Stimulated activated CD4-positive, alpha-beta T cell treated with anti-CD3 and anti-CD28 coated beads, Interleukin-4, amount 100 ng/mL, for 48 hours (primary cell): Measurements from ENCODE around the gene WASF1.
"Not testable (repeated sequence)": the region's sequence is repeated elsewhere in the genome, so short reads cannot be mapped to it uniquely, and the experiment has no call there.

Source experiments
- DNase-seq, 2 donors: peaks; one replicate each; pipeline ENCODE4 v3.0.0-alpha.2; 2020; ENCODE audit warnings: low read depth in 2 of 2

Gene WASF1

GRCh38 chr6:110089323-110089722, 90.1 kb downstream of the WASF1 start:
- no peak for DNase-seq

- DNase-seq = no peak
Measured at GRCh38 chr6:110085285-110085684, 94.2 kb downstream of the WASF1 start.

GRCh38 chr6:110083875-110084585, 95.4 kb downstream of the WASF1 start:
- no peak for DNase-seq

- no peak for DNase-seq
Measured at GRCh38 chr6:110075406-110075805, 104.1 kb downstream of the WASF1 start.

GRCh38 chr6:110073474-110073873, 106.0 kb downstream of the WASF1 start:
- not testable (repeated sequence) for DNase-seq

GRCh38 chr6:110068592-110068967, 110.9 kb downstream of the WASF1 start:
- DNase-seq = no peak

GRCh38 chr6:110067837-110068591, 111.5 kb downstream of the WASF1 start:
- no peak for DNase-seq

GRCh38 chr6:110064744-110065524, 114.5 kb downstream of the WASF1 start:
- no peak for DNase-seq

GRCh38 chr6:110063594-110064263, 115.7 kb downstream of the WASF1 start:
- no peak for DNase-seq

GRCh38 chr6:110055387-110055735, 124.1 kb downstream of the WASF1 start:
- no peak for DNase-seq

GRCh38 chr6:110054664-110055386, 124.6 kb downstream of the WASF1 start:
- no peak for DNase-seq

- no peak for DNase-seq
Measured at GRCh38 chr6:110053395-110054240, 125.9 kb downstream of the WASF1 start.

GRCh38 chr6:110050440-110050813, 129.0 kb downstream of the WASF1 start:
- DNase-seq = no peak
